WI38 (cell line): ENCODE results near the gene OAT.

ENCODE experiments used
- H3K4me3 ChIP-seq: 2 replicates; pipeline ENCODE4 v1.5.1; 2011; ENCODE audit warnings: low read depth, mild to moderate bottlenecking, control low read depth, low read length
- TF ChIP-seq, protein P1 (sequence below): IDR thresholded peaks from 2 replicates; pipeline ENCODE4 v1.5.1; 2012; ENCODE audit warnings: low read depth, mild to moderate bottlenecking, control low read depth, low read length

The OAT gene

DNA sequence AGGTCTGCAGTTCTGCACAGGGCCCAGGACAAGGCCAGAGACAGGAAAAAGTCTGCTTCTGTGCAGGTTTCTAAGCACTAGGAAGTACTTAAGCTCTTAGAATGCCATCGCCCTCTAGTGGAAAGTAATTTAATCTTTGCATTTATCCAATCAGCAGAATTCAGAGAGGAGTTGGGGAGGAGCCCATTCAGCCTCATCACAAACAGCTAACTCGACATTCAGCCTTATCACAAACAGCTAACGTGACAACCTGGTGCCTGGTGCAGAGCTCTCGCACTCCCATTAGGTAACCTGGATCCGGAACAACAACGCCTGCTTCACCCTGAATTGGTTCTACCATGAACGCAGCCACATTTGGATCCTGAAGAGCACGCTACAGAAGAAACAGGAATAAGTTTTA, 15.2 kb downstream of the OAT start:
- H3K4me3 ChIP-seq = no peak overlapping the region
- TF ChIP-seq, protein P1, sequence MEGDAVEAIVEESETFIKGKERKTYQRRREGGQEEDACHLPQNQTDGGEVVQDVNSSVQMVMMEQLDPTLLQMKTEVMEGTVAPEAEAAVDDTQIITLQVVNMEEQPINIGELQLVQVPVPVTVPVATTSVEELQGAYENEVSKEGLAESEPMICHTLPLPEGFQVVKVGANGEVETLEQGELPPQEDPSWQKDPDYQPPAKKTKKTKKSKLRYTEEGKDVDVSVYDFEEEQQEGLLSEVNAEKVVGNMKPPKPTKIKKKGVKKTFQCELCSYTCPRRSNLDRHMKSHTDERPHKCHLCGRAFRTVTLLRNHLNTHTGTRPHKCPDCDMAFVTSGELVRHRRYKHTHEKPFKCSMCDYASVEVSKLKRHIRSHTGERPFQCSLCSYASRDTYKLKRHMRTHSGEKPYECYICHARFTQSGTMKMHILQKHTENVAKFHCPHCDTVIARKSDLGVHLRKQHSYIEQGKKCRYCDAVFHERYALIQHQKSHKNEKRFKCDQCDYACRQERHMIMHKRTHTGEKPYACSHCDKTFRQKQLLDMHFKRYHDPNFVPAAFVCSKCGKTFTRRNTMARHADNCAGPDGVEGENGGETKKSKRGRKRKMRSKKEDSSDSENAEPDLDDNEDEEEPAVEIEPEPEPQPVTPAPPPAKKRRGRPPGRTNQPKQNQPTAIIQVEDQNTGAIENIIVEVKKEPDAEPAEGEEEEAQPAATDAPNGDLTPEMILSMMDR = peak; percentile 36; the same call in 1 of the 2 replicates

DNA sequence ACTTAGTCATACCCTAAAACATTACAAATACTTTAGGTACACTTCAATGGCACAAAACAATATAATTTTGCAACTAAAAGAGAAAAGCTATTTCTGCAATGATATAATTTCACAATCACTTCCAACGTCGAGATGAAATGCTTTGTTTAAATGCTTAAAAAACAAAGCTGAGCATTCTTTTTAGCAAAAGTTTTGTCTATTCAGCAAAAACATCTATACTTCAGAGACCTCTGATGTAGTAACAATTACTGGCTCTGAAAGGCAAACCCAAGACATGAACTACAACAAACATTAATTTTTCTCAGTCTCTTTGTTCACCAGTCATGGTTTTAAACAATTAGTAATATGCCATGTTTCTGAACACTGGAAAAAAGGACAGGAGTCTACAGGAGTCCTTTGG, 16.4 kb downstream of the OAT start:
- TF ChIP-seq, protein P1 = no peak
- H3K4me3 ChIP-seq = no peak overlapping the region

DNA sequence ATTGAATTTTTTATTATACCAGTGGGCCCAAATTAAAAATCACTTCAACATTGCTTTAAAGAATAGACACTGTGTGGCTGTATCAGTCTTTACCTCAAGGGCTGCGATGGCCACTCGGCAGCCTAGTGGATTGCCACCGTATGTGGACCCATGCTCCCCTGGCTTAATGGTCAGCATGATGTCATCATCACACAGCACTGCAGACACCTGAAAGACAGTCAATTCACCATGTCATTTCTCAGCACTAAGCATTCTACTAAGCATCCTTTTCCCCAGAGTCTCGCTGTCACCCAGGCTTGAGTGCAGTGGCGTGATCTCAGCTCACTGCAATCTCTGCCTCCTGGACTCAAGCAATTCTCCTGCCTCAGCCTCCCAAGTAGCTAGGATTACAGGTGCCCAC, 17.1 kb downstream of the OAT start:
- TF ChIP-seq, protein P1 = no peak
- H3K4me3 ChIP-seq = no peak overlapping the region

DNA sequence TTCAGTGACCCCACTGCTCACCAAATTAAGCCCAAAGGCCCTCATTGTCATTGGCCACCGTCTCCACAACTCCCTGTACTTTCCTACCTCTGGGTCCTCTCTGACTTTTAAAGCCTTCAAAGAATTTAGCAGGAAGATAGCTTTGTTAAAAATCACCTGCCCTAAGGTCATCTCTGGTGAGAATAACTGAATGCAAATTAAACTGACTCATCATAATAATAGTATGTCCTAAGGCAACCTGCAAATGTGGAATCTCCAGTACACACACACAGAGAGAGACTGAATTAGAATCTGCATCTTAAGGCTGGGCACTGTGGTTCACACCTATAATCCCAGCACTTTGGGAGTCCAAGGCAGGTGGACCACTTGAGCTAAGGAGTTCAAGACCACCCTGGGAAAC, 24.1 kb downstream of the OAT start:
- TF ChIP-seq, protein P1 = no peak
- H3K4me3 ChIP-seq = no peak overlapping the region

DNA sequence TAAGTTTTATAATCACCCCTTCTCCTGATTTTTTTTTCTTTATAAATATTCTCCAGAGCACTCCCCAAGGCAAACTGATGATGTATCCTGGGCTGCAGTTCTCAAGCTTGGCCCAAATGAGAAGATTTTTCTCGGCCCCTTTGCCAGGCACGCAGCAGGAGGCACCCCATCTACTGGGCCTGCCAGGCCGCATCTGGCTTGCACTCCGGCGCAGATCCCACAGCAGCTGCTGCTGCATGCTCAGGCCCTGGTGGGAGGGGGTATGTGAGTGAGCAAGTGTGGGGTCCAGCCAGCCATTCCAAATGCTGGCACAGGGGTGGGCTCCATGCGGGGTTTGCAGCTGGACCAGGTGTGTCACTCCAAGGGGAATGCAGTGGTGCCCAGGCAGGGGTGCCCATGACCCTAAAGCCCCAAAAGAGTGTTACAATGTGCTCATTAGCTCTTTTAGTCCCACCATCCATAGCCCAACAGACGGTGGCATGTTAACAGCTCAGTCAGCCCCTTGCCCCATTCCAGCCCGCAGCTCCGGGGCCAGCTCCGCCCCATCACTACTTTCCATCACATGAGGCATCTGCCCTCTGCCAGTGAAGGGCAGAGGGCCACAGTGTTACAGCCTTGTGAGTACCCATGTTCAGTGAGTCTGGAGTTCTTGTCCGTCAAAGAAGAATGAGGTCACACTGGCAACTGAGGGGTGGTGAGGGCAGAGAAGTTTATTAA, 25.9 kb downstream of the OAT start:
- TF ChIP-seq, protein P1 = no peak
- H3K4me3 ChIP-seq = no peak overlapping the region

DNA sequence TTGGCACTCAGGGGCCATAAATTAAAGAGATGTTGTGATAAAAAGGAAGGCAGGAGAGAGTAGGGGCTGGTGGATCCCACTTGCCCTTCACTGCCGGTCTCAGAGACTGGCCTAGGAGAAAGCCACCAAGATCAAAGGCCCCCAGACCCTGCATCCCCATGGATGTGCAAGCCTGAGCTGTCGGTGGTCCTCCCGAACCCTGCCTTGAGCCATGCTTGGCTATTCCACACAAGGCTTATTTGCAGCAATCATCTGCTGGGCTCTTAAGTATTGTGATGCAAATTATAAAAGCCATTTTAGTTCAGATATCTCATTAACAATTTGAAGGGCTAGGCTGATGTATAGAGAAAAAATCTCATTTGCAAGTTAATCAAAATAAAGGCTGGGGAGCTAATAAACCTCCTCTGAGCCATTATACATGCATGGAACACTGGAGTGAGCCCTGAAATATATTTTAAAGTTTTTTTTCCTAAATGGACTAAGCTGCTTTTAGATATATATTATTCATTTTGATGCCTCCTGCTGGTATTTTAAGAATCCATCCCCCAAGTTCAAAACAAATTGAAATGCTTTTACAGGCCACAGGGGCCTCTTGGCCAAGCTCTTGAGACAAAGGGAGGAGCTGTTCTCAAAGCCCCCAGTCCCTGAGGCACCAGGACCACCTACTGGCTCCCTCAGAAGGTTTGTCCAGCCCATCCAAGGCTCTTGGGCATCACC, 28.1 kb downstream of the OAT start:
- TF ChIP-seq, protein P1 = no peak
- H3K4me3 ChIP-seq = no peak overlapping the region
